ENCODE results near the gene CUEDC2.

CUEDC2 gene

GRCh38 chr10:102396730-102397151 is 35.6 kb downstream of the CUEDC2 start:
- no peak for DNase-seq (ENCODE audit: low spot score)

- DNase-seq (ENCODE audit: low spot score): no peak
Observed at GRCh38 chr10:102396317-102396650, 36.1 kb downstream of the CUEDC2 start.

GRCh38 chr10:102395400-102396316 is 36.7 kb downstream of the CUEDC2 start, which contains the start of gene NFKB2:
NFKB2 (plus strand) TSS chr10:102395705; CDS start chr10:102395960, 255 bp downstream.
- peak; percentile 90 for DNase-seq (ENCODE audit: low spot score)

GRCh38 chr10:102394801-102395399 is 37.5 kb downstream of the CUEDC2 start:
- DNase-seq (ENCODE audit: low spot score): no peak

GRCh38 chr10:102394079-102394800 is 38.1 kb downstream of the CUEDC2 start:
- DNase-seq (ENCODE audit: low spot score): peak; percentile 93

GRCh38 chr10:102393411-102394078 is 38.8 kb downstream of the CUEDC2 start:
- DNase-seq (ENCODE audit: low spot score): peak; percentile 90

GRCh38 chr10:102392306-102392705 is 40.1 kb downstream of the CUEDC2 start:
- DNase-seq (ENCODE audit: low spot score): no peak

- no peak for DNase-seq (ENCODE audit: low spot score)
Observed at GRCh38 chr10:102389894-102390293, 42.5 kb downstream of the CUEDC2 start.

GRCh38 chr10:102384606-102385429 is 47.6 kb downstream of the CUEDC2 start:
- no peak for DNase-seq (ENCODE audit: low spot score)

- DNase-seq (ENCODE audit: low spot score): peak; percentile 57
Observed at GRCh38 chr10:102384053-102384452, 48.3 kb downstream of the CUEDC2 start.

GRCh38 chr10:102382871-102383270 is 49.5 kb downstream of the CUEDC2 start:
- no peak for DNase-seq (ENCODE audit: low spot score)

- no peak for DNase-seq (ENCODE audit: low spot score)
Observed at GRCh38 chr10:102381983-102382382, 50.4 kb downstream of the CUEDC2 start.

- DNase-seq (ENCODE audit: low spot score): no peak
Observed at GRCh38 chr10:102379383-102379782, 53.0 kb downstream of the CUEDC2 start.

GRCh38 chr10:102376901-102377300 is 55.5 kb downstream of the CUEDC2 start:
- no peak for DNase-seq (ENCODE audit: low spot score)

- no peak for DNase-seq (ENCODE audit: low spot score)
Observed at GRCh38 chr10:102375867-102376266, 56.5 kb downstream of the CUEDC2 start.

GRCh38 chr10:102375250-102375649 is 57.1 kb downstream of the CUEDC2 start:
- peak; percentile 40 for DNase-seq (ENCODE audit: low spot score)
